ENCODE measurements around the gene SPDEF. TPM values are rescaled to one million over a fixed set of nuclear protein-coding genes. Genes with fewer than 3 reads are reported as not detected.
A peak's percentile ranks its signal among the peaks of the same experiment; 100 is the strongest.

Gene SPDEF
- total and polyA plus RNA-seq, 2 experiments from 2014 or later, result 1.1 TPM; not detected in 1

GRCh38 chr6:34583861-34584604 lies 27.9 kb upstream of the SPDEF start:
- Histone ChIP-seq H3K36me3 (no peaks in the 10 kb centered on the region), H3K9me3 (ENCODE audit: low read depth) (no peaks in the 10 kb centered on the region), H3K4me1 (ENCODE audit: low read depth) (no peaks in the 10 kb centered on the region), H3K27me3 (no peaks in the 10 kb centered on the region), H3K27ac (peak overlapping the region; percentile 48), H3K4me3 (no peak overlapping the region)
- TF ChIP-seq CTCF (IDR thresholded peaks at IDR 0.05; ENCODE audit: low read depth, low read length), result no peak
- DNase-seq (ENCODE audit: low read depth in 1 of 2, low spot score in 1 of 2), result no peak

- no peak overlapping the region for H3K27ac ChIP-seq
- peak; percentile 41 for TF ChIP-seq CTCF (IDR thresholded peaks at IDR 0.05; ENCODE audit: low read depth, low read length)
- no peaks in the 10 kb centered on the region for H3K27me3 ChIP-seq
- H3K4me3 ChIP-seq, result no peak overlapping the region
- no peaks in the 10 kb centered on the region for H3K36me3 ChIP-seq
- no peak for DNase-seq (ENCODE audit: low read depth in 1 of 2, low spot score in 1 of 2)
- no peaks in the 10 kb centered on the region for H3K9me3 ChIP-seq (ENCODE audit: low read depth)
- no peaks in the 10 kb centered on the region for H3K4me1 ChIP-seq (ENCODE audit: low read depth)
These were observed 27.3 kb upstream of the SPDEF start for GRCh38 chr6:34583461-34583860.

- DNase-seq (ENCODE audit: low read depth in 1 of 2, low spot score in 1 of 2), result no peak
- Histone ChIP-seq H3K9me3 (ENCODE audit: low read depth) (no peaks in the 10 kb centered on the region), H3K4me3 (no peak overlapping the region), H3K36me3 (no peaks in the 10 kb centered on the region), H3K4me1 (ENCODE audit: low read depth) (no peaks in the 10 kb centered on the region), H3K27ac (no peak overlapping the region), H3K27me3 (no peaks in the 10 kb centered on the region)
- TF ChIP-seq CTCF (IDR thresholded peaks at IDR 0.05; ENCODE audit: low read depth, low read length), result no peak
These were observed 25.4 kb upstream of the SPDEF start for GRCh38 chr6:34581561-34581920.

- peak overlapping the region; percentile 3 for H3K27ac ChIP-seq
- no peaks in the 10 kb centered on the region for H3K4me1 ChIP-seq (ENCODE audit: low read depth)
- no peak for TF ChIP-seq CTCF (IDR thresholded peaks at IDR 0.05; ENCODE audit: low read depth, low read length)
- DNase-seq (ENCODE audit: low read depth in 1 of 2, low spot score in 1 of 2), result peak in 1 of 2 donors; percentile 78
- H3K9me3 ChIP-seq (ENCODE audit: low read depth), result no peaks in the 10 kb centered on the region
- no peaks in the 10 kb centered on the region for H3K36me3 ChIP-seq
- H3K27me3 ChIP-seq, result no peaks in the 10 kb centered on the region
- no peak overlapping the region for H3K4me3 ChIP-seq
These were observed 24.8 kb upstream of the SPDEF start for GRCh38 chr6:34580707-34581560.

GRCh38 chr6:34578445-34579262 lies 22.5 kb upstream of the SPDEF start:
- no peaks in the 10 kb centered on the region for H3K36me3 ChIP-seq
- no peak for TF ChIP-seq CTCF (IDR thresholded peaks at IDR 0.05; ENCODE audit: low read depth, low read length)
- H3K4me1 ChIP-seq (ENCODE audit: low read depth), result no peaks in the 10 kb centered on the region
- H3K27me3 ChIP-seq, result no peaks in the 10 kb centered on the region
- H3K4me3 ChIP-seq, result no peak overlapping the region
- no peaks in the 10 kb centered on the region for H3K9me3 ChIP-seq (ENCODE audit: low read depth)
- no peak overlapping the region for H3K27ac ChIP-seq
- no peak for DNase-seq (ENCODE audit: low read depth in 1 of 2, low spot score in 1 of 2)
